Activated T-cell treated with anti-CD3 and anti-CD28 coated beads, Interleukin-2, amount 50 U/mL, for 72 hours (primary cell): Measurements from ENCODE around the gene TRIM52. TPM values are rescaled to one million over a fixed set of nuclear protein-coding genes. Genes with fewer than 3 reads are reported as not detected.

Experiments
- ATAC-seq, 2 donors: fragments of 150-1000 bp; cut with Tn5 transposase; replicated peaks in 1 of 2; 2 replicates each; pipeline ENCODE4 v1.10.0; 2021; ENCODE audit warnings: moderate library complexity in 2 of 2, mild to moderate bottlenecking in 1 of 2
- DNase-seq, 2 donors: peaks; one replicate each; pipeline ENCODE4 v3.0.0; 2021 to 2022; ENCODE audit warnings: mixed read lengths in 1 of 2
- H3K27ac Mint-ChIP-seq: one replicate; pipeline ENCODE4 v1.8.0; 2022; ENCODE audit warnings: mild to moderate bottlenecking, moderate library complexity, mixed read lengths
- H3K27me3 Mint-ChIP-seq: one replicate; pipeline ENCODE4 v1.8.0; 2022; ENCODE audit warnings: low read depth, mixed read lengths
- H3K36me3 Mint-ChIP-seq, 2 donors: one replicate each; pipeline ENCODE4 v1.8.0; 2022; ENCODE audit warnings: mixed read lengths in 2 of 2, mild to moderate bottlenecking in 1 of 2; ENCODE audit not compliant: insufficient read depth in 2 of 2
- H3K4me1 Mint-ChIP-seq: one replicate; pipeline ENCODE4 v1.8.0; 2022; ENCODE audit warnings: low read depth, mixed read lengths
- H3K4me3 Mint-ChIP-seq, 2 donors: one replicate each; pipeline ENCODE4 v1.8.0; 2022; ENCODE audit warnings: mild to moderate bottlenecking in 2 of 2, mixed read lengths in 2 of 2, moderate library complexity in 2 of 2
- H3K9me3 Mint-ChIP-seq, 2 donors: one replicate each; pipeline ENCODE4 v1.8.0; 2022; ENCODE audit warnings: mixed read lengths in 2 of 2
- total RNA-seq, 2 donors: library from RNA; stranded (reverse); gene quantifications; one replicate each; pipeline ENCODE4 v1.2.3, GENCODE V29; 2022

The TRIM52 gene
- total RNA-seq, 2 donors from 2014 or later = 19.2 to 22.7 TPM

DNA sequence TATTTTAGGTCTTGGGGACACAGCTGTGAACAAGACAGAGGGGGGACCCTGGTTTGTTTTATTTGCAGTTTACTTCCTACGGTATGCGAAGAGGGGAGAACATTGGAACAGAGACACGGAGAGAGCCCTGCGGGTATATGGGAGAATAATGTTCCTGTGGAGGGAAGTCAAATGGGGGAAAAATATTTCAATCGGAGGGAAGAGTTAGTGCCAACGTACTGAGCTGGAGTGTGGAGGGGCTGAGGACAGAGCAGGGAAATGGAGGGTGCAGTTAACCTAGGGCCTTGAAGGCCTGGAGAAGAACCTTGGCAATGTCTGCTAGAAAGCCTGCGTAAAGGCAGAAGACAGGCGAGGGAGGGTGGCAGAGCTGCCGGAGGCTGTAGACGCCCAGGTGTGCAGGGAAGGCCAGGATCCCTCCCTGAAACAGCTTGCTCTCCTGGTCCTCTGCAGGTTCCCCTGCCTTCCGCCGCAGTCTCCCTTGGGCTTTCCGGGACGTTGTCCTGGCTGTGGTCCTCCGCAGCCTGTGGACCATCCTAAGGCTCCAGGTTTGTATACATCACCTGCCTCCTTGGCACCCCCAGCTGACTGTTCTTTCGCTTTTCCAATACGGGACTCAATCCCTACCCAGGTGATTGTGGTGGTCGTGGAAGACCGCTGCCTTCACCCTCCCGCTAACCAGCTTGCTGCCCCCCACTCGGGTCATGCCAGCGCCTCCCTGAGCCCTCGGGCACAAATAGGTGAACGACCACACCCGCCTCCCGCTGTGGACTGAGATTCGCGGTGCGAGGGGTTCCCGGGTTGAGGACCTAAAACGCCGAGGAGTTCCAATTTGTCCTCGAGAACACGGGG is 15.3 kb downstream of the TRIM52 start:
- Mint-ChIP-seq H3K4me1 (peaks cover 67% of the 10 kb centered on the region), H3K27ac (peak overlapping the region; percentile 98), H3K36me3 (peaks cover 32 to 43% of the 10 kb centered on the region in 2 donors), H3K9me3 (no peaks in the 10 kb centered on the region), H3K27me3 (no peaks in the 10 kb centered on the region), H3K4me3 (peak overlapping the region; percentile 81 to 98)
- ATAC-seq (peak in 1 of 2 donors; percentile 1), DNase-seq (no peak)

DNA sequence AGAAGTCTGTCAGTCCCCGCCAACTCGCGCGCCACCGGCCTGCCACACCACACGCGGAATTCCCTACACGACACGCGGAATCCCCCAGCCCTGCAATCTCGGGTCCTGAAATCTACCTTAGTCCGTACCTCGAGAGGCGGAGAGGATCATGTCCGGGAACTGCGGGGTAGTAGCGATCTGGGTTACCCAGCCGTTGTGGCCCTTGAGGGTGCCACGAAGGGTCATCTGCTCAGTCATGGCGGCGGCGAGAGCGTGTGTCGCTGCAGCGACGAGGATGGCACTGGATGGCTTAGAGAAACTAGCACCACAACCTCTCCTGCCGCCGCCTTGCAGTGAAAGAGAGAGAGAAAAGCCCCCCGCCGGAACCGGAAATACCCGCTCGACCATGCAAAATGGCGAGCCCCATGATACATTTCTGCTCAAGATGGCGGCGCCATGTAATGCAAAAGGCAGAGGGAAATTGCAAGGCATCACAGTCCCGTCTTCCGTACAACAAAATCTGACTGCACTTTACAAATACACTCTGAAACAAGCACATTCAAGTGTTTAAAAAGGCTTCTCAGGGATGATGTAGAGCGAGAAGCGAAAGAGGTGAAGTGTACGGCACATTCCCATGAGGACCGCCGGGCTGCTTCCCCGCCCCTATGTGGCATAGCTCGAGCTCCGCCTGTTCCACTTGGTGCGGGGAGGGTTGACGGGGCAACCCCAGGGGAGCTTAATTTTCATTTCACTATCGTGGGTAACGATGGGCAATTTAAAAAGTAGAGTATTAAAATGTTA is 17.2 kb downstream of the TRIM52 start, which contains the start of gene RACK1:
RACK1 (minus strand) TSS at position 343 of the 780 bp plus-strand sequence; CDS start at position 237, 106 bp downstream.
- Mint-ChIP-seq H3K27me3 (no peaks in the 10 kb centered on the region), H3K9me3 (no peaks in the 10 kb centered on the region), H3K27ac (peak within 1 kb of the TSS; percentile 99), H3K4me1 (peaks cover 59% of the 10 kb centered on the region), H3K4me3 (peak within 1 kb of the TSS; percentile 93 to 98), H3K36me3 (peaks cover 40 to 51% of the 10 kb centered on the region in 2 donors)
- ATAC-seq = peak; percentile 68 to 71
- peak; percentile 88 to 92 for DNase-seq

DNA sequence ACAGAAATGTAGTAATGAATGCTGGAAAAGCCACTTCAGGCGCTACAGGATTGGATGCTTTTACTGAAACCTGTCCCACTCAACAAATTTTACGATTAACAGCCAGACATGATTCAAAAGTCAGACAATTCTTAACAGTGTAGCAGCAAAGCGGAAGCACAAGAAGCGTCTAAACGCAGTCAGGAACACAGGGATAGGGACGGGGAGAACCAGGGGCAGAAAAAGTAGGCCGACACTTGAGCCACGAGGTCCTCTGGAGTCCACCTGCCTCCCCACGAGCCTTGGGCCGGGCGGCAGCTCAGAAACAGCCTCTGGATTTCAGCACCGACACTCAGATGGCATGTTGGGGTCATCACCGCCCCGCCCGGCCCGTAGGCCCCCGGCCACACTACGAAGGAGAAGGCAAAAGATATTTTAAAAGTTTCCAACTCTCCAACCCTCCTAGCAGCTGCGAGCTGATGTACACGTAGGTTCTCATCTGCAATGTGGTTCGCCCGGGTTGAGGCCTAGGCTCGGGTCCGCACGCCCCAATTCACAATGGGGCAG is 17.9 kb downstream of the TRIM52 start:
- no peak for ATAC-seq
- H3K9me3 Mint-ChIP-seq = no peaks in the 10 kb centered on the region
- no peaks in the 10 kb centered on the region for H3K27me3 Mint-ChIP-seq
- no peak for DNase-seq
- peaks cover 42 to 56% of the 10 kb centered on the region in 2 donors for H3K36me3 Mint-ChIP-seq
- peaks cover 57% of the 10 kb centered on the region for H3K4me1 Mint-ChIP-seq
- peak overlapping the region; percentile 93 to 98 for H3K4me3 Mint-ChIP-seq
- H3K27ac Mint-ChIP-seq = peak overlapping the region; percentile 99

DNA sequence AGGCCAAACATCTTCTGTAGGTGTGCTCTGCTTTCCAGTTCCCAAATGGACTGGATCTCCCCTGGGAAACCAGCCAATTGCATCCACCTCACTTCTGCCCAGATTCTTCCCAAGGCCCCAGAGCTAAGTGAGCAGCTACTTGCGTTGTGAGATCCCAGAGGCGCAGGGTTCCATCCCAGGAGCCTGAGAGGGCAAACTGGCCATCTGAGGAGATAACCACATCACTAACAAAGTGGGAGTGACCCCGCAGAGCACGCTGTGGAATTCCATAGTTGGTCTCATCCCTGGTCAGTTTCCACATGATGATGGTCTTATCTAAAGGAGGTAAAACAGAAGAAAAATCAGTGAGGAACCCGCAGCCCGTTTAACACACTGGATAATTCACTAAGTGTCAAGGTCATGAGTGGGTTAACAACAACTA is 18.9 kb downstream of the TRIM52 start:
- H3K36me3 Mint-ChIP-seq = peaks cover 49 to 60% of the 10 kb centered on the region in 2 donors
- DNase-seq (no peak), ATAC-seq (no peak)
- peaks cover 54% of the 10 kb centered on the region for H3K4me1 Mint-ChIP-seq
- H3K9me3 Mint-ChIP-seq = no peaks in the 10 kb centered on the region
- H3K4me3 Mint-ChIP-seq = peak overlapping the region; percentile 93 to 98
- H3K27ac Mint-ChIP-seq = peak overlapping the region; percentile 99
- no peaks in the 10 kb centered on the region for H3K27me3 Mint-ChIP-seq

DNA sequence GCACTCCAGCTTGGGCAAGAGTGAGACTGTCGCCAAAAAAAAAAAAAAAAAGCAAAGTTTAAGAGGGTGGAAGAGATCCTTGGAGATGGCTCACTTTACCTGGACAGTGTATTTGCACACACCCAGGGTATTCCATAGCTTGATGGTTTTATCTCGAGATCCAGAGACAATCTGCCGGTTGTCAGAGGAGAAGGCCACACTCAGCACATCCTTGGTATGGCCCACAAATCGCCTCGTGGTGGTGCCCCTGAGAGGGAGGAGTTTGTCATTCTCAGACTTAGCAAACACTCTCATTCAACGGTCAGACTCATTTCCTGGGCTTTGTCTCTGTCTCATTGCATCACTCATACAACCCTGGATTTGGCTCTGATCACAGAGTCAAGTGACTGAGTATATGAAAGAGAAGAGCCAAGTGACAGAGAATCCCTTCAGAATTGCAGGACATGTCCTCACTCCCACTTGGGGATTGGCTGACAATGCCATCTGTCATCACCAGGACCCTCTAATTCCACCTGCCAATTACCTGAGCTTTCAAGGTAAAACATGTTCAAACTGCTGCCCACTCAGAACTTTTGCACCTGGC is 19.5 kb downstream of the TRIM52 start:
- H3K9me3 Mint-ChIP-seq = no peaks in the 10 kb centered on the region
- H3K36me3 Mint-ChIP-seq = peaks cover 49 to 64% of the 10 kb centered on the region in 2 donors
- ATAC-seq (peak; percentile 72 to 77), DNase-seq (peak; percentile 73 to 74)
- H3K27me3 Mint-ChIP-seq = no peaks in the 10 kb centered on the region
- H3K4me1 Mint-ChIP-seq = peaks cover 56% of the 10 kb centered on the region
- H3K4me3 Mint-ChIP-seq = peak overlapping the region; percentile 93 to 98
- H3K27ac Mint-ChIP-seq = peak overlapping the region; percentile 99

DNA sequence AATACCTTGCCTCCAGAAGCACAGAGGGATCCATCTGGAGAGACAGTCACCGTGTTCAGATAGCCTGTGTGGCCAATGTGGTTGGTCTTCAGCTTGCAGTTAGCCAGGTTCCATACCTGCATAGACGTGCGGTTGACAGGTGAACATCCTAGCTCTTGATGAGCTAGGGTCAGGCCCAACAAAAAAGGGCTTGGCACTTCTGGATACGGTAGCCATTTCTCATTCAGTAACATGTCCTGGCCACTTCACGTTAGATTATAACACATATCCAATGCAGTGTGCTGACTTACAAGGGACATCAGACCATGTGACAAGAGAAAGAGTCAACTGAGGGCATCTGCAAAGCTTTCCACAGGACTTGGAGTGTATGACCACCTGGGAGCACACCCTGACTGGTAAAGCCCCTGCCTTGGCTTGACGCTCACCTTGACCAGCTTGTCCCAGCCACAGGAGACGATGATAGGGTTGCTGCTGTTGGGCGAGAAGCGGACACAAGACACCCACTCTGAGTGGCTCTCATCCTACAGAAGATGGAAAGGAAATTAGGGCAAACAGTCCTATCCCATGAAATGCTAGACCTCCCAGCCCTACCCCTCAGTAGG is 21.8 kb downstream of the TRIM52 start:
- no peaks in the 10 kb centered on the region for H3K9me3 Mint-ChIP-seq
- DNase-seq = no peak

DNA sequence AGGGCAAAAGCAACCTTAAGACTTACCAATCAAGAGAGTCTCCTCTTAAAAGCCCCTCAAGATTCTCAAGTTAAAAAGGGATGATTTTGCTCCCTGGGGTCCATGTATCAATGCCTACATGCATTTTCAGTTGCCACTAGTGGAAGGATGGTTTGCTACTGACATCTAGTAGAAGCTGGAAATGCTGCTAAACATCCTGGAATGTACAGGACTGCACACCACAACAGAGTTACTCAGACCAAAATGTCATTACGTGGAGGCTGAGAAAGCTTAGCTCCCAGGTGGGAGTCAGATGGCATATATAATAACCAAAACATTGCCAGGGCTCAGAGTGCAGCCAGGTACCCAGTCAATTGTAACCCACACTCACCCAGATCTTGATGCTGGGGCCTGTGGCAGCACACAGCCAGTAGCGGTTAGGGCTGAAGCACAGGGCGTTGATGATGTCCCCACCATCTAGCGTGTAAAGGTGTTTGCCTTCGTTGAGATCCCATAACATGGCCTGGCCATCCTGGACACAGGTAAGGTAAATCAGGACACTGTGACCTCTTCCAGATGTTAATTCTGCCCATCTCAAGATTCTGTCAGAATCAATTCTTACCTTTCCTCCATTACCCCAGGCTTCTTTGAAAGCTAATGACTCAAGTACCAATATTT is 23.1 kb downstream of the TRIM52 start:
- Mint-ChIP-seq H3K36me3 (peaks cover 40 to 55% of the 10 kb centered on the region in 2 donors), H3K27me3 (no peaks in the 10 kb centered on the region), H3K9me3 (no peaks in the 10 kb centered on the region), H3K27ac (peak overlapping the region; percentile 56), H3K4me1 (peaks cover 40% of the 10 kb centered on the region), H3K4me3 (peak overlapping the region in 1 of 2 donors; percentile 40)
- DNase-seq = no peak
- no peak for ATAC-seq

More for the DNA sequence above, 21.8 kb downstream of the TRIM52 start:
- peaks cover 48 to 65% of the 10 kb centered on the region in 2 donors for H3K36me3 Mint-ChIP-seq
- no peaks in the 10 kb centered on the region for H3K27me3 Mint-ChIP-seq
- H3K4me3 Mint-ChIP-seq = peak overlapping the region; percentile 49 to 55
- peak overlapping the region; percentile 85 for H3K27ac Mint-ChIP-seq
- no peak for ATAC-seq
- peaks cover 40% of the 10 kb centered on the region for H3K4me1 Mint-ChIP-seq

DNA sequence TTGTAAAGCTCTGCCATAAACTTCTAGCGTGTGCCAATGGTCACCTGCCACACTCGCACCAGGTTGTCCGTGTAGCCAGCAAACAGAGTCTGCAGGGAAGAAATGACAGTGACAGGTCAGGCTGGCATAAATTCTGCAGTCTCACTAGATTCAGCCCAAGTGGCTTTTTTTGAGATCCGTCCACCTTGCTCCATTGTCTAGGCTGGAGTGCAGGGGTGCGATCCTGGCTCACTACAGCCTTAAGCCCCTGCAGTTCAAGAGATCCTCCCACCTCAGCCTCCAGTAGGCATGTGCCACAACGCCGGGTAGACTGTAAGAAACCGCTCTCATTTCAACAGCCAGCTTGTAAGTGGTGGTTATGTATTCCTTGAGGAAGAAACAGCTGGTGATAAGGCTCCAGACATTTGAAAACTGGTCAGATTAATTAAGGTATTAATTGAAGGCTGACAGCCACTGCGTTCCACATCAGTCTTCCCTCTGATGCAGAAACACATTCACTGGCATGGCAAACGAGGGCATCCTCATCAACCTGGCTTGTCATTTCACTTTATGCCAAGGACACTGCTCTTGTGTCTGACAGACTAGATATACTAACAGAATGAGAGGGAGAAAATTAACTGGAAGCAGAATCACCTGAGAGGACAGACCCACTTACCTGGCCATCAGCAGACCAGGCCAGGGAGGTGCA is 23.8 kb downstream of the TRIM52 start:
- Mint-ChIP-seq H3K27me3 (no peaks in the 10 kb centered on the region), H3K4me3 (no peak overlapping the region), H3K4me1 (peaks cover 39% of the 10 kb centered on the region), H3K36me3 (peaks cover 33 to 47% of the 10 kb centered on the region in 2 donors), H3K27ac (peak overlapping the region; percentile 56), H3K9me3 (no peaks in the 10 kb centered on the region)
- no peak for ATAC-seq
- DNase-seq = no peak

DNA sequence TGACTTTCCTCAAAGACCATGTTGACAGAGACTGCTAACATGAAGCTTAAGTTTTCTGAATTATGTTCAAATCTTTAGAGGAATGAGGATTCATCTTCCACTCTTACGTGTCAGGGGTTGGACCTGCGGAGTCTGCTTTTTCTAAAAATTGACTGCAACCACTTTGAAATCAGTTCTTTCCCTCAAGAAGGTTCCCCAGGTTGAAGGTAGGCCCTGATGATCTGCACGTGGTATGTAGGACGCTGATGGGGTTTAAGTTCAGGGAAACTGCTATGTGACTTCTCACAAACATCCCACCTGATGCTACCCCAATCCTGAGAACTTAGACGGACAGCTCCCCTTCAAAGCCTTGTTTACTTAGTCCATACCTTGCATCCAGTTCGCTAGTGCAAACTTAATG is 24.5 kb downstream of the TRIM52 start:
- ATAC-seq = no peak
- no peak for DNase-seq
- no peaks in the 10 kb centered on the region for H3K27me3 Mint-ChIP-seq
- no peak overlapping the region for H3K4me3 Mint-ChIP-seq
- peaks cover 26 to 41% of the 10 kb centered on the region in 2 donors for H3K36me3 Mint-ChIP-seq
- peak overlapping the region; percentile 51 for H3K27ac Mint-ChIP-seq
- no peaks in the 10 kb centered on the region for H3K9me3 Mint-ChIP-seq
- H3K4me1 Mint-ChIP-seq = peaks cover 32% of the 10 kb centered on the region

DNA sequence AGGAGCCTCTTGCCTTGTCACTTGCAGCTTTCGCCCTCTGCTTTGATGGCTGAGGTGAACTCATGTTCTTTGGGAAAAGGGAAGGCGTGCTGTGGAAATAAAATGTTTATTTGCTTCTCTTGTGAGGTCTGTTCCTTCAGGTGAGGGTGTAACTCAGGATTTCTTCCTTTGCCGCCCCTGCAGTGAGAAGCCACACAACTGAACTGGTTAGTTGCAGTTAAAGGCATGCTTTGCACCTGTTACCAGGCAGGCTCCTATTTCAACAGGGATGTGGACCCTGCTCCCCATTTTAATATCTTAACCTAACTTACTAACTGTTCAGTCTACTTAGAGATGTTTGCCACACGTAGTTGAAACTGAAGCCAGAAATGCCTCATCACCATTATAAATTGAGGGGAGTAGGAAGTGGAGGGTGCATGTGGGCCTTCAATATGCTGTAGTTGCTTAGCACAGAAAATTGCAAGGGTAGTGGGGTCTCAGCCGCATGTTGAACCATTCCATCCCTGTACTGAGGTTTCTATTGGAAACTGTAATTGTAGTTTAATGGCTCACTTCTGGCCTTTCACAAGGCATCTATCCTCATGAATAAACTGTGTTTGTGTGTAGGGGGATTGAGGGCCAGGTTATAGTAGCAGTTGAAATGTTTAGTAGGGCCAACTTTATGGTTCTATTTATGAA is 25.1 kb downstream of the TRIM52 start:
- Mint-ChIP-seq H3K4me3 (no peak overlapping the region), H3K27me3 (no peaks in the 10 kb centered on the region), H3K9me3 (no peaks in the 10 kb centered on the region), H3K27ac (peak overlapping the region; percentile 51), H3K36me3 (peaks cover 23 to 35% of the 10 kb centered on the region in 2 donors), H3K4me1 (peaks cover 26% of the 10 kb centered on the region)
- DNase-seq (no peak), ATAC-seq (no peak)

DNA sequence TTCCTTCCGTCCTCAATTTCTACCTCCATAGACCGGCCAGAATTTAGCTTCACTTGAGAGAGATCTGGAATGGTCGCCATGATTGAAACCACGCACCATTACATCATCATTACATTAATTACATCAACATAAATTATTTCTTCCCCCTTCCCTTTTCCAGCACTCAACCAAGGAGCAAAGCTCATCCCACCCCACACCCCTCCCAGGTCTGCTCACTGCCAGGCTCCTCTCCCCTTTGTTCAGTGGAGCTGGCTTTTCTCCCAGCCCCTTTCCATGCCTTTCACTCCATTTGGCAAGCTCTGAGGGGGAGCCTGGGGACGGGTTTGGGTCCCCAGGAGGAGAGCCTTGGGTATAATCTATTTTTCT is 25.6 kb downstream of the TRIM52 start:
- no peaks in the 10 kb centered on the region for H3K27me3 Mint-ChIP-seq
- ATAC-seq = no peak
- no peaks in the 10 kb centered on the region for H3K9me3 Mint-ChIP-seq
- H3K4me3 Mint-ChIP-seq = no peak overlapping the region
- peak overlapping the region; percentile 60 for H3K27ac Mint-ChIP-seq
- H3K36me3 Mint-ChIP-seq = peaks cover 26 to 32% of the 10 kb centered on the region in 2 donors
- DNase-seq = no peak
- H3K4me1 Mint-ChIP-seq = peaks cover 28% of the 10 kb centered on the region
